ENCODE results near the gene NKAIN2. TPM values are rescaled to one million over a fixed set of nuclear protein-coding genes. Genes with fewer than 3 reads are reported as not detected.
A peak's percentile ranks its signal among the peaks of the same experiment; 100 is the strongest.

Gene NKAIN2
- total RNA-seq, 1 donor from 2014 or later: 0.56 TPM

DNA sequence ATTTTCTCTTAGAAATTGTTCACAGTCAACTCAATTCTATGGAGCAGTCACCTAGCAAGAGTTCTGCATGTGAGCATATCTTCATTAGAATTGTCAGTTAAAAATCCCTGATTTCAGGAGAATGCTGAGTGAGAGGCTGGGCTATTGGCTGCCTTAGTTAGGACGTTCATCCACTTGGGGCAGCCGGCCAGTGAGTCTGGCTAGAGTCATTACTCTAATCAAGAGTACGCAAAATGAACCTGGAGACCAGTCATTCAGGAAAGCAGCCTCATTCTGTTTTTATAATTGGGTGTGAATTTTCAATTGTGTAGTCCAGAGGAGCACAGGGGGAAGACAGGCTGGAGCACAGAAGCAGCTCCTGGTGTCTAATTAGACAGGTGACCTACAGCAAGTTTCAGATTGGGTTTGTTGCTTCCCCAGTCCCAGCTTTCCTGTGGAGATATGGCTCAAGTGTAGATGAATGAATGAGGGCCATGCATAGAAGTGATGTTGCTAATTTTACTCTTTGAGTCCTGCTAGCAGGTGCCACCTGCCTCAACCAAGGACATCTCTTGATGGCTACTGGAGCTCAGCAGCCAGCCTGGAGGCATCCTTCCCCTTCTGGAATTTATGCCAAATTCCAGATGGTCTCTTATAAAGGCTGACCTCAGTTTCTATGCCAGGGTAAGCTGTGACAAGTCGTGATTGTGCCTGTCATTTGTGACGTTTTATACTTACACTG lies 265.7 kb downstream of the NKAIN2 start:
- Mint-ChIP-seq H3K4me3 (ENCODE audit: unreplicated experiment) (no peak overlapping the region), H3K9me3 (ENCODE audit: unreplicated experiment) (peaks cover 8% of the 10 kb centered on the region), H3K27me3 (ENCODE audit: unreplicated experiment) (peaks cover 6% of the 10 kb centered on the region), H3K27ac (ENCODE audit: unreplicated experiment) (no peak overlapping the region), H3K36me3 (ENCODE audit: unreplicated experiment) (no peaks in the 10 kb centered on the region), H3K4me1 (ENCODE audit: low read depth, unreplicated experiment) (peaks cover 39% of the 10 kb centered on the region)
- no peak for DNase-seq
- TF ChIP-seq CTCF (IDR thresholded peaks at IDR 0.05; ENCODE audit: partially characterized antibody, unreplicated experiment): no peak

DNA sequence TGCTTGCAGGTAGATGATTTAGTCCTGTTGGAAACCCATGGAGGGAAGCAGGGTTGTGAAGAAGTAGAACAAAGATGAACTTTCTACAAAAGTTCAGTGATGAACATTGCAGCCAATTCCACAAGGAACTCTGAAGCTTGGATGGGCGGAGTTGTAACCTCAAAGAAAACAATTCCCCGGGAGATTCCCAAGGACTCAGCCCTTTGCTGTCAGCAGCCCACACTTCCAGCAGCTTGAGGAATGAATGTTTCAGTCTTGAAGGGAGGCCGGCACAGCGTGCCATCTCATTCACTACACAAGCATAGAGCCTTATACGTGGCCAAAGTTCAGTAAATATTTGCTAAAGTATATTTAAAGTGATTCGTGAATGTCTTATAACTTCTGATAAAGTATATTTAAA lies 269.4 kb downstream of the NKAIN2 start:
- no peak for DNase-seq
- Mint-ChIP-seq H3K27me3 (ENCODE audit: unreplicated experiment) (peaks cover 2% of the 10 kb centered on the region), H3K4me3 (ENCODE audit: unreplicated experiment) (no peak overlapping the region), H3K9me3 (ENCODE audit: unreplicated experiment) (peaks cover 1% of the 10 kb centered on the region), H3K36me3 (ENCODE audit: unreplicated experiment) (no peaks in the 10 kb centered on the region), H3K4me1 (ENCODE audit: low read depth, unreplicated experiment) (peaks cover 31% of the 10 kb centered on the region), H3K27ac (ENCODE audit: unreplicated experiment) (no peak overlapping the region)
- TF ChIP-seq CTCF (IDR thresholded peaks at IDR 0.05; ENCODE audit: partially characterized antibody, unreplicated experiment): no peak

DNA sequence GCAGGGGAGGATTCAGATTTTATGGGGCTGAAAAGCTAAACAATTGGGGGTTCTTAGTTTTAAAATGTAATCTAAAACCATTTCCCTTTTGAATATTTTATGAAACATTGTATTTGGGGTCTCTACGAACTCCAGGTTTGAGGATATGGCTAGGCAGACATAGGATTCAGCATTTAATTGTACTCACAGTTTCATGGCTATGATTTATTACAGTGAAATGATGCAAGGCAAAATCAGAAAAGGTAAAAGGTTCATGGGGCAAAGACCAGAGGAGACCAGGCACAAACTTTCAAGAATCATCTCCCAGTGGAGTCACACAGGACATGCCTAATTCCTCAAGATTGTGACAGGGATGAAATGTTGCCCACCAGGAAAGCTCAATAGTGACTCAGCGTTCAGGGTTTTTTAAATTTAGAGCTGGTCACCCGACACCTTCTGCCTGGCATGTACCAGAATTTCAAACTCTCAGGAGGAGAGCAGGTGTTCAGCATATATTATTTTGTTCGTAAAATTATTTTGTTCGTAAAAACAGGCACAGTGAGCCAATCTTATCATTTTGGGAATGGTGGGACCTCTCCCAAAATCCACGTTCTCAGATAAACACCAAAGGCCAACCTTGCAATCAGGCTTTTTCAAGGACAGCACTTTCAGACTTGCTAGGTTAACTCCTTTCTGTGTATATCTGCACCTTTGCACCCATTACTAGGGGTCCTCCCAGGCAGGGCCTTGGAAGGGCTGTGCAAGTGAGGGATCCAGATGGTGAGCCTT lies 270.3 kb downstream of the NKAIN2 start:
- no peak overlapping the region for H3K4me3 Mint-ChIP-seq (ENCODE audit: unreplicated experiment)
- peak overlapping the region; percentile 29 for H3K27ac Mint-ChIP-seq (ENCODE audit: unreplicated experiment)
- H3K9me3 Mint-ChIP-seq (ENCODE audit: unreplicated experiment): peaks cover 1% of the 10 kb centered on the region
- H3K27me3 Mint-ChIP-seq (ENCODE audit: unreplicated experiment): peaks cover 2% of the 10 kb centered on the region
- H3K4me1 Mint-ChIP-seq (ENCODE audit: low read depth, unreplicated experiment): peaks cover 29% of the 10 kb centered on the region
- no peak for DNase-seq
- no peaks in the 10 kb centered on the region for H3K36me3 Mint-ChIP-seq (ENCODE audit: unreplicated experiment)
- no peak for TF ChIP-seq CTCF (IDR thresholded peaks at IDR 0.05; ENCODE audit: partially characterized antibody, unreplicated experiment)

- no peak for DNase-seq
- no peak overlapping the region for H3K4me3 Mint-ChIP-seq (ENCODE audit: unreplicated experiment)
- peaks cover 2% of the 10 kb centered on the region for H3K27me3 Mint-ChIP-seq (ENCODE audit: unreplicated experiment)
- H3K9me3 Mint-ChIP-seq (ENCODE audit: unreplicated experiment): peaks cover 1% of the 10 kb centered on the region
- peak overlapping the region; percentile 80 for H3K27ac Mint-ChIP-seq (ENCODE audit: unreplicated experiment)
- TF ChIP-seq CTCF (IDR thresholded peaks at IDR 0.05; ENCODE audit: partially characterized antibody, unreplicated experiment): no peak
- no peaks in the 10 kb centered on the region for H3K36me3 Mint-ChIP-seq (ENCODE audit: unreplicated experiment)
- H3K4me1 Mint-ChIP-seq (ENCODE audit: low read depth, unreplicated experiment): peaks cover 29% of the 10 kb centered on the region
These were observed 270.9 kb downstream of the NKAIN2 start for GRCh38 chr6:124074606-124075005.

Data from glutamatergic neuron (in vitro differentiated cells).